ENCODE data around the gene FER1L5. TPM values are rescaled to one million over a fixed set of nuclear protein-coding genes. Genes with fewer than 3 reads are reported as not detected.

Gene FER1L5
- total RNA-seq, 4 donors from 2014 or later = under 0.01 TPM; not detected in 3

- Histone ChIP-seq H3K4me1 (peaks cover 10 to 34% (median 21%) of the 10 kb centered on the region in 4 donors), H3K27ac (replicated peaks in 1 of 4) (peak overlapping the region in 2 of 4 donors; percentile 23 to 35), H3K4me3 (no peak overlapping the region), H3K9me3 (no peaks in the 10 kb centered on the region), H3K36me3 (peaks cover 91 to 100% (median 97%) of the 10 kb centered on the region in 4 donors), H3K27me3 (no peaks in the 10 kb centered on the region)
- intact Hi-C loops (cut with DNase I) = no loop called here
- 79% methylated on average over 13 of the region's 13 CpGs for WGBS
- TF ChIP-seq CTCF (IDR thresholded peaks at IDR 0.05) (no peak), POLR2AphosphoS5 (IDR thresholded peaks at IDR 0.05) (no peak), POLR2A (IDR thresholded peaks at IDR 0.05; ENCODE audit: low read depth) (no peak), EP300 (IDR thresholded peaks at IDR 0.05) (no peak)
- no peak for DNase-seq (ENCODE audit: extremely low spot score)
Observed at GRCh38 chr2:96608469-96609455, 33.8 kb upstream of the FER1L5 start.

- peak overlapping the region in 1 of 4 donors; percentile 54 for H3K27ac ChIP-seq (replicated peaks in 1 of 4)
- intact Hi-C loops (cut with DNase I) = no loop called here
- 90% methylated on average over 1 of the region's 1 CpG for WGBS
- H3K27me3 ChIP-seq = no peaks in the 10 kb centered on the region
- H3K4me1 ChIP-seq = peaks cover 14 to 28% (median 24%) of the 10 kb centered on the region in 4 donors
- no peak overlapping the region for H3K4me3 ChIP-seq
- DNase-seq (ENCODE audit: extremely low spot score) = no peak
- H3K9me3 ChIP-seq = no peaks in the 10 kb centered on the region
- TF ChIP-seq POLR2A (IDR thresholded peaks at IDR 0.05; ENCODE audit: low read depth) (no peak), POLR2AphosphoS5 (IDR thresholded peaks at IDR 0.05) (no peak), CTCF (IDR thresholded peaks at IDR 0.05) (no peak), EP300 (IDR thresholded peaks at IDR 0.05) (no peak)
- peaks cover 22 to 75% (median 54%) of the 10 kb centered on the region in 4 donors for H3K36me3 ChIP-seq
Observed at GRCh38 chr2:96616128-96616527, 26.4 kb upstream of the FER1L5 start.

- peaks cover 18 to 75% (median 51%) of the 10 kb centered on the region in 4 donors for H3K36me3 ChIP-seq
- peak overlapping the region in 3 of 4 donors; percentile 52 to 54 (median 54) for H3K27ac ChIP-seq (replicated peaks in 1 of 4)
- H3K9me3 ChIP-seq = no peaks in the 10 kb centered on the region
- WGBS = 78% methylated on average over 6 of the region's 6 CpGs
- H3K27me3 ChIP-seq = no peaks in the 10 kb centered on the region
- no peak for DNase-seq (ENCODE audit: extremely low spot score)
- H3K4me3 ChIP-seq = no peak overlapping the region
- H3K4me1 ChIP-seq = peaks cover 14 to 28% (median 24%) of the 10 kb centered on the region in 4 donors
- intact Hi-C loops (cut with DNase I) = no loop called here
- TF ChIP-seq EP300 (IDR thresholded peaks at IDR 0.05) (no peak), CTCF (IDR thresholded peaks at IDR 0.05) (no peak), POLR2A (IDR thresholded peaks at IDR 0.05; ENCODE audit: low read depth) (no peak), POLR2AphosphoS5 (IDR thresholded peaks at IDR 0.05) (no peak)
Observed at GRCh38 chr2:96616535-96616934, 26.0 kb upstream of the FER1L5 start.

GRCh38 chr2:96617012-96617411 is 25.6 kb upstream of the FER1L5 start:
- no peaks in the 10 kb centered on the region for H3K9me3 ChIP-seq
- no peaks in the 10 kb centered on the region for H3K27me3 ChIP-seq
- peaks cover 14 to 28% (median 24%) of the 10 kb centered on the region in 4 donors for H3K4me1 ChIP-seq
- DNase-seq (ENCODE audit: extremely low spot score) = no peak
- no peak overlapping the region for H3K4me3 ChIP-seq
- 90% methylated on average over 4 of the region's 4 CpGs for whole genome bisulfite sequencing
- H3K27ac ChIP-seq (replicated peaks in 1 of 4) = peak overlapping the region in 3 of 4 donors; percentile 52 to 54 (median 54)
- peaks cover 15 to 70% (median 48%) of the 10 kb centered on the region in 4 donors for H3K36me3 ChIP-seq
- no peak for TF ChIP-seq POLR2A (IDR thresholded peaks at IDR 0.05; ENCODE audit: low read depth)
- TF ChIP-seq EP300 (IDR thresholded peaks at IDR 0.05) = no peak
- TF ChIP-seq POLR2AphosphoS5 (IDR thresholded peaks at IDR 0.05) = no peak
- intact Hi-C loops (cut with DNase I) = no loop called here

Measured in esophagus muscularis mucosa (tissue), 4 donors.